Ovary (tissue), 9 donors: ENCODE data around the gene CFAP92. TPM values are rescaled to one million over a fixed set of nuclear protein-coding genes. Genes with fewer than 3 reads are reported as not detected.

Source experiments
- DNase-seq, 5 donors: peaks; one replicate each; pipeline ENCODE4 v3.0.0-alpha.2; 2019 to 2020
- H3K27ac ChIP-seq, 2 donors: fragments of 200-600 bp; one replicate each; pipeline versions ENCODE4 v1.5.1 to v1.8.0; 2019 to 2022
- H3K27me3 ChIP-seq: fragments of 200-600 bp; one replicate; pipeline ENCODE4 v1.8.0; 2022
- H3K36me3 ChIP-seq: fragments of 200-600 bp; sonication (generic); one replicate; pipeline ENCODE4 v1.5.1; 2019
- H3K4me1 ChIP-seq: one replicate; pipeline ENCODE4 v1.8.1; 2013; ENCODE audit warnings: mild to moderate bottlenecking, moderate library complexity; ENCODE audit not compliant: insufficient read depth
- H3K4me3 ChIP-seq: fragments of 200-600 bp; sonication (generic); one replicate; pipeline ENCODE4 v1.5.1; 2017
- H3K9me3 ChIP-seq, 2 donors: fragments of 200-600 bp in 1 of 2; sonication (generic) in 1 of 2; one replicate each; pipeline versions ENCODE4 v1.5.1 to v1.8.1; 2013 to 2019; ENCODE audit warnings: mild to moderate bottlenecking in 1 of 2, moderate library complexity in 1 of 2
- EP300 ChIP-seq: sonication (generic); formaldehyde crosslinking; IDR thresholded peaks from one replicate; pipeline ENCODE4 v1.6.1; 2017; ENCODE audit warnings: antibody characterized with exemption
- POLR2A ChIP-seq: fragments of 450-650 bp; IDR thresholded peaks from one replicate; pipeline ENCODE4 v1.6.1; 2017; ENCODE audit warnings: antibody characterized with exemption, mild to moderate bottlenecking, moderate library complexity
- WGBS, 3 donors: extraction: QIAGEN DNeasy Blood & Tissue Kit in 1 of 3; methylation state at CpG; one replicate each; pipeline versions ENCODE4 v1.1.5 to v1.1.7; 2013 to 2017; 5-methylcytosine and 5-hydroxymethylcytosine counted together
- intact Hi-C, 4 donors: fragments of 100-400 bp; cut with DNase I; formaldehyde crosslinking; loops; one replicate each; pipeline versions ENCODE4 v1.11.0 to v1.15.1; 2022 to 2023
- polyA plus RNA-seq, 2 donors: library from polyadenylated mRNA; stranded (reverse); fragments of 200-250 nt in 1 of 2; fragments of 350-450 nt in 1 of 2; fragmentation: Illumina TruSeq in 1 of 2; extraction: RNeasy Lipid Tissue Mini Kit (QIAGEN cat#74804) in 1 of 2; gene quantifications; one replicate each; pipeline ENCODE4 v1.2.3, GENCODE V29; 2013 to 2014
- total RNA-seq, 7 donors: library from RNA; depleted of rRNA in 2 of 7; stranded (reverse); fragments of >200 nt in 2 of 7; fragmentation: NEBNext Ultra II Directional in 3 of 7; extraction: Animal tissue kit (Norgen Biotek cat#: 25700) in 3 of 7; gene quantifications; one replicate each; pipeline versions ENCODE4 v1.1.0 to v1.2.4, GENCODE V29; 2016 to 2023
- TF ChIP-seq, protein P1 (sequence below), 3 donors: fragments of 450-650 bp in 2 of 3; fragments of 200-600 bp in 1 of 3; IDR thresholded peaks; one replicate each; pipeline versions ENCODE4 v1.5.1 to v1.8.0; 2016 to 2022; ENCODE audit warnings: antibody characterized with exemption in 3 of 3, mild to moderate bottlenecking in 1 of 3
- donor health status: DM: no; HTN: no; CAD: no; lungs with moderate emphysema.
- donor health status: DM: no; HTN: no; CAD: no.
- donor health status: Bipolar disorder and iron deficiency.
- donor health status: DM: yes; HTN: yes; CAD: no.
- donor health status: DM: no; HTN: no; CAD: no.
- donor health status: DM: yes; HTN: yes; CAD: no.

CFAP92 gene
- total and polyA plus RNA-seq, 9 donors = 0.89 to 3.8 (median 1.5) TPM

GRCh38 chr3:128914966-128915645 is 78.8 kb downstream of the CFAP92 start:
- TF ChIP-seq, protein P1, sequence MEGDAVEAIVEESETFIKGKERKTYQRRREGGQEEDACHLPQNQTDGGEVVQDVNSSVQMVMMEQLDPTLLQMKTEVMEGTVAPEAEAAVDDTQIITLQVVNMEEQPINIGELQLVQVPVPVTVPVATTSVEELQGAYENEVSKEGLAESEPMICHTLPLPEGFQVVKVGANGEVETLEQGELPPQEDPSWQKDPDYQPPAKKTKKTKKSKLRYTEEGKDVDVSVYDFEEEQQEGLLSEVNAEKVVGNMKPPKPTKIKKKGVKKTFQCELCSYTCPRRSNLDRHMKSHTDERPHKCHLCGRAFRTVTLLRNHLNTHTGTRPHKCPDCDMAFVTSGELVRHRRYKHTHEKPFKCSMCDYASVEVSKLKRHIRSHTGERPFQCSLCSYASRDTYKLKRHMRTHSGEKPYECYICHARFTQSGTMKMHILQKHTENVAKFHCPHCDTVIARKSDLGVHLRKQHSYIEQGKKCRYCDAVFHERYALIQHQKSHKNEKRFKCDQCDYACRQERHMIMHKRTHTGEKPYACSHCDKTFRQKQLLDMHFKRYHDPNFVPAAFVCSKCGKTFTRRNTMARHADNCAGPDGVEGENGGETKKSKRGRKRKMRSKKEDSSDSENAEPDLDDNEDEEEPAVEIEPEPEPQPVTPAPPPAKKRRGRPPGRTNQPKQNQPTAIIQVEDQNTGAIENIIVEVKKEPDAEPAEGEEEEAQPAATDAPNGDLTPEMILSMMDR (IDR thresholded peaks at IDR 0.05) = no peak
- no peak for TF ChIP-seq EP300
- TF ChIP-seq POLR2A = no peak
- Histone ChIP-seq H3K9me3 (no peaks in the 10 kb centered on the region), H3K27me3 (no peaks in the 10 kb centered on the region), H3K27ac (no peak overlapping the region), H3K4me1 (no peaks in the 10 kb centered on the region), H3K36me3 (no peaks in the 10 kb centered on the region), H3K4me3 (no peak overlapping the region)
- 90 to 92% (median 90%) methylated on average over 10 of the region's 10 CpGs for WGBS, 3 donors
- DNase-seq = no peak
- intact Hi-C loops = no loop called here

DNA sequence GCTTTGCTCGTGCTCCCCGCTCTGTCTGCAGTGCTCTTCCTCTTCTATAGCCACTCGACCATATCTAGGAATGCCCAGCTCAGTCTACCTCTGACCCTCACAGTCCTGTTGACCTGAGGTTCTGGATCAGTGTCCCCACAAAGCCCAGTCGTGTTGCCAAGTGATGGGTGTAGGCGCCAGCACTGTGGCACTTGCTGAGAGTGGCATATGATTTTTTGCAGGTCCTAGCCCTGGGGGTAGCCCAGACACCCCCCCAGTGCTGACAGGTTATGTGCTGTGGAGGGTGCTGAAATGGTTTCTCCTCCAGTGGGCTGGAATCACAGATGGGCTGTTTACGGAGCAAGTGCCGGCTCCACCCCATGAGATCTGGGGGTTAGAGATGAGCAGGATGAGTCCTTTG is 82.0 kb downstream of the CFAP92 start:
- WGBS, 3 donors = 81 to 93% (median 87%) methylated on average over 7 of the region's 7 CpGs
- intact Hi-C loops = no loop called here
- H3K27me3 ChIP-seq = no peaks in the 10 kb centered on the region
- DNase-seq = no peak
- no peak for TF ChIP-seq EP300
- no peak for TF ChIP-seq POLR2A
- TF ChIP-seq, protein P1 (IDR thresholded peaks at IDR 0.05) = no peak
- H3K4me1 ChIP-seq = no peaks in the 10 kb centered on the region
- no peak overlapping the region for H3K4me3 ChIP-seq
- H3K27ac ChIP-seq = no peak overlapping the region
- no peaks in the 10 kb centered on the region for H3K36me3 ChIP-seq
- no peaks in the 10 kb centered on the region for H3K9me3 ChIP-seq

- WGBS, 3 donors = 85 to 93% (median 90%) methylated on average over 13 of the region's 13 CpGs
- DNase-seq = no peak
- no peaks in the 10 kb centered on the region for H3K4me1 ChIP-seq
- no peaks in the 10 kb centered on the region for H3K27me3 ChIP-seq
- TF ChIP-seq EP300 (no peak), POLR2A (no peak)
- TF ChIP-seq, protein P1 (IDR thresholded peaks at IDR 0.05) = no peak
- H3K27ac ChIP-seq = no peak overlapping the region
- intact Hi-C loops = no loop called here
- H3K4me3 ChIP-seq = no peak overlapping the region
- H3K9me3 ChIP-seq = no peaks in the 10 kb centered on the region
- H3K36me3 ChIP-seq = no peaks in the 10 kb centered on the region
Measured at GRCh38 chr3:128910006-128910405, 83.9 kb downstream of the CFAP92 start.

DNA sequence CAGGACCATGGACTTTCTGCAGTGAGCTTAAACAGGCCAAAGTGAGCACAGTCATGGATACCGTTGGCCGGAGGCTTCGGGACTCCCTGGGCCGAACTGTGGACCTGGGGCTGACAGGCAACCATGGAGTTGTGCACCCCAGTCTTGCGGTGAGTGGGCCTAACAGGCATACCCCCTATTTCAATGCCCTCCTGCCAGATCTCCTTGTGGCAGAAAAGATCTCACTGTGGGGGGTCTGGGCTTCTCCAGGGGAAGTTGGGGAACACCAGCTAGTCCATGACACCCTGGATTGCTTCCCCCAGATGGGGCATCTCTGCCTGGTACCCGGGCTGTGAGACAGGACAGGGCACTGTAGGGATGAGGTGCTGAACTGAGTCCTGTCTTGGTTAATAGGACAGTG is 84.9 kb downstream of the CFAP92 start:
- 94 to 100% (median 97%) methylated on average over 6 of the region's 6 CpGs for WGBS, 3 donors
- H3K36me3 ChIP-seq = no peaks in the 10 kb centered on the region
- intact Hi-C loops = no loop called here

More for the DNA sequence above, 84.9 kb downstream of the CFAP92 start:
- Histone ChIP-seq H3K4me1 (no peaks in the 10 kb centered on the region), H3K27me3 (no peaks in the 10 kb centered on the region), H3K9me3 (no peaks in the 10 kb centered on the region), H3K4me3 (no peak overlapping the region), H3K27ac (no peak overlapping the region)
- TF ChIP-seq, protein P1 (IDR thresholded peaks at IDR 0.05) = no peak
- TF ChIP-seq POLR2A (no peak), EP300 (no peak)
- no peak for DNase-seq
